Neural cell (in vitro differentiated cells): ENCODE results near the gene GDA. TPM values are rescaled to one million over a fixed set of nuclear protein-coding genes. Genes with fewer than 3 reads are reported as not detected.

Experiments
- H2AFZ ChIP-seq: fragments of 200-600, 300-800 bp; sonication (generic), shearing (Covaris generic); 2 replicates; pipeline ENCODE4 v1.6.0; 2014; ENCODE audit warnings: low read depth, mild to moderate bottlenecking, antibody characterized with exemption, low read length, moderate library complexity
- H3F3A ChIP-seq: fragments of 200-600 bp; shearing (Covaris generic); 2 replicates; pipeline ENCODE4 v1.6.1; 2016; ENCODE audit warnings: mild to moderate bottlenecking, moderate library complexity, mixed read lengths, antibody characterized with exemption, low read length; ENCODE audit not compliant: insufficient read depth, poor library complexity, severe bottlenecking
- H3K27ac ChIP-seq: fragments of 200-600, 300-800 bp; sonication (generic), shearing (Covaris generic); 2 replicates; pipeline ENCODE4 v1.5.1; 2014; ENCODE audit warnings: mild to moderate bottlenecking, low read length, moderate library complexity
- H3K27me3 ChIP-seq: fragments of 300-800, 200-600 bp; sonication (generic), shearing (Covaris generic); 2 replicates; pipeline ENCODE4 v1.6.0; 2014; ENCODE audit warnings: mild to moderate bottlenecking, low read depth, low read length, moderate library complexity; ENCODE audit not compliant: insufficient read depth
- H3K36me3 ChIP-seq: fragments of 300-800, 200-600 bp; sonication (generic), shearing (Covaris generic); 2 replicates; pipeline ENCODE4 v1.5.1; 2014; ENCODE audit warnings: mild to moderate bottlenecking, antibody characterized with exemption, low read length, moderate library complexity; ENCODE audit not compliant: insufficient read depth
- H3K4me2 ChIP-seq: fragments of 300-800, 200-600 bp; sonication (generic), shearing (Covaris generic); 2 replicates; pipeline ENCODE4 v1.6.0; 2014; ENCODE audit warnings: mild to moderate bottlenecking, low read length
- H3K4me3 ChIP-seq: fragments of 300-800, 200-600 bp; sonication (generic), shearing (Covaris generic); 2 replicates; pipeline ENCODE4 v1.5.1; 2014; ENCODE audit warnings: mild to moderate bottlenecking, low read length, moderate library complexity
- H3K79me2 ChIP-seq: fragments of 200-600 bp; shearing (Covaris generic); replicated peaks from 2 replicates; pipeline ENCODE4 v1.6.0; 2014; ENCODE audit warnings: mild to moderate bottlenecking, low read length, moderate library complexity; ENCODE audit not compliant: insufficient read depth
- H3K9ac ChIP-seq: fragments of 300-800, 200-600 bp; sonication (generic), shearing (Covaris generic); 2 replicates; pipeline ENCODE4 v1.6.1; 2016; ENCODE audit warnings: mild to moderate bottlenecking, low read length, mixed read lengths
- H3K9me2 ChIP-seq: fragments of 200-600 bp; shearing (Covaris generic); 2 replicates; pipeline ENCODE4 v1.6.1; 2016; ENCODE audit warnings: mild to moderate bottlenecking, low read length, mixed read lengths; ENCODE audit not compliant: insufficient read depth
- H3K9me3 ChIP-seq: fragments of 200-600, 300-800 bp; sonication (generic), shearing (Covaris generic); 2 replicates; pipeline ENCODE4 v1.6.1; 2016; ENCODE audit warnings: mild to moderate bottlenecking, mixed run types, low read length, moderate library complexity, mixed read lengths
- H4K20me1 ChIP-seq: fragments of 200-600 bp; shearing (Covaris generic); 2 replicates; pipeline ENCODE4 v1.6.1; 2016; ENCODE audit warnings: mild to moderate bottlenecking, mixed run types; ENCODE audit not compliant: insufficient read depth
- CTCF ChIP-seq: fragments of 450-650 bp; IDR thresholded peaks from 2 replicates; pipeline ENCODE4 v1.5.1; 2014; ENCODE audit warnings: antibody characterized with exemption, mild to moderate bottlenecking, moderate library complexity; ENCODE audit not compliant: poor library complexity, severe bottlenecking
- EP300 ChIP-seq: fragments of 450-650 bp; conservative IDR thresholded peaks from 2 replicates; pipeline ENCODE4 v1.6.1; 2014; ENCODE audit warnings: antibody characterized with exemption, mild to moderate bottlenecking, moderate library complexity; ENCODE audit not compliant: poor library complexity, severe bottlenecking
- EZH2 ChIP-seq: fragments of 200-600, 300-800 bp; shearing (Covaris generic), sonication (generic); IDR thresholded peaks from 2 replicates; pipeline ENCODE4 v1.6.1; 2014; ENCODE audit warnings: antibody characterized with exemption, low read length, borderline replicate concordance, mild to moderate bottlenecking; ENCODE audit not compliant: insufficient read depth, poor library complexity, severe bottlenecking
- MXI1 ChIP-seq: fragments of 450-650 bp; conservative IDR thresholded peaks from 2 replicates; pipeline ENCODE4 v1.6.1; 2014; ENCODE audit warnings: antibody characterized with exemption, mild to moderate bottlenecking; ENCODE audit not compliant: poor library complexity, severe bottlenecking
- POLR2AphosphoS5 ChIP-seq: IDR thresholded peaks from 2 replicates; pipeline ENCODE4 v1.6.1; 2012
- RAD21 ChIP-seq: fragments of 450-650 bp; conservative IDR thresholded peaks from 2 replicates; pipeline ENCODE4 v1.6.1; 2014; ENCODE audit warnings: antibody characterized with exemption, mild to moderate bottlenecking, moderate library complexity
- SMC3 ChIP-seq: fragments of 450-650 bp; conservative IDR thresholded peaks from 2 replicates; pipeline ENCODE4 v1.6.1; 2014; ENCODE audit warnings: antibody characterized with exemption, mild to moderate bottlenecking, moderate library complexity; ENCODE audit not compliant: poor library complexity
- TAF1 ChIP-seq: IDR thresholded peaks from 2 replicates; pipeline ENCODE4 v1.6.1; 2012; ENCODE audit warnings: low read depth
- polyA plus RNA-seq: library from polyadenylated mRNA; depleted of rRNA; stranded (reverse); fragments of >200 nt; gene quantifications from 2 replicates; pipeline ENCODE4 v1.2.3, GENCODE V29; 2014
- TF ChIP-seq, protein P1 (sequence below): IDR thresholded peaks from 2 replicates; pipeline ENCODE4 v1.6.1; 2012; ENCODE audit warnings: borderline replicate concordance

The GDA gene
- polyA plus RNA-seq, 1 donor from 2014 or later = 0.26 TPM

DNA sequence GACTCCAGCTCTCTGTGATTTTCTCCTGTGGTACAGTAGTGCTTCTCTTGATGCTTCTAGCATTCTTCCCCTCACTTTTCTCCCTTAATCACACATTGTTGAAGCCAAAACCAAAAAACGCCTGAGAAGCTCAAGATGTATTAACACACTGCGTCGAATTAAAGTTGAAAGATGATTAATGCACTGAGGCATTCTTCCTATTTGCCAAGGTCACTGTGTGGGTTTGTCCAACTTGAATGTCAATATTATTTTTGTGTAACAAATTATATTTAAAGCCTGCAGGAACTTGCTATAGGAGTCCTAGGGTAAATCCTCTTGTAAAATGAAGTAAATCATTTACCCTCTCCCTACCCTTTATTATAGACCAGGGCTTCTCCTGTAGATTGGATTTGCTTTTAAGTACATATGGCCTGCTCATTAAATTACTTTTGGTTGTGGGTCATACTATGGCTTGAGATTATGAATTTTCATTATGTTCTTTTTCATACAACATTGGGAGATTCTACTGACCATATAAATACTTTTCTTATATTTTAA is 68.1 kb downstream of the GDA start:
- TF ChIP-seq EP300 (no peak), TAF1 (no peak), POLR2AphosphoS5 (no peak), RAD21 (no peak), SMC3 (no peak), MXI1 (no peak), CTCF (no peak), EZH2 (no peak)
- TF ChIP-seq, protein P1, sequence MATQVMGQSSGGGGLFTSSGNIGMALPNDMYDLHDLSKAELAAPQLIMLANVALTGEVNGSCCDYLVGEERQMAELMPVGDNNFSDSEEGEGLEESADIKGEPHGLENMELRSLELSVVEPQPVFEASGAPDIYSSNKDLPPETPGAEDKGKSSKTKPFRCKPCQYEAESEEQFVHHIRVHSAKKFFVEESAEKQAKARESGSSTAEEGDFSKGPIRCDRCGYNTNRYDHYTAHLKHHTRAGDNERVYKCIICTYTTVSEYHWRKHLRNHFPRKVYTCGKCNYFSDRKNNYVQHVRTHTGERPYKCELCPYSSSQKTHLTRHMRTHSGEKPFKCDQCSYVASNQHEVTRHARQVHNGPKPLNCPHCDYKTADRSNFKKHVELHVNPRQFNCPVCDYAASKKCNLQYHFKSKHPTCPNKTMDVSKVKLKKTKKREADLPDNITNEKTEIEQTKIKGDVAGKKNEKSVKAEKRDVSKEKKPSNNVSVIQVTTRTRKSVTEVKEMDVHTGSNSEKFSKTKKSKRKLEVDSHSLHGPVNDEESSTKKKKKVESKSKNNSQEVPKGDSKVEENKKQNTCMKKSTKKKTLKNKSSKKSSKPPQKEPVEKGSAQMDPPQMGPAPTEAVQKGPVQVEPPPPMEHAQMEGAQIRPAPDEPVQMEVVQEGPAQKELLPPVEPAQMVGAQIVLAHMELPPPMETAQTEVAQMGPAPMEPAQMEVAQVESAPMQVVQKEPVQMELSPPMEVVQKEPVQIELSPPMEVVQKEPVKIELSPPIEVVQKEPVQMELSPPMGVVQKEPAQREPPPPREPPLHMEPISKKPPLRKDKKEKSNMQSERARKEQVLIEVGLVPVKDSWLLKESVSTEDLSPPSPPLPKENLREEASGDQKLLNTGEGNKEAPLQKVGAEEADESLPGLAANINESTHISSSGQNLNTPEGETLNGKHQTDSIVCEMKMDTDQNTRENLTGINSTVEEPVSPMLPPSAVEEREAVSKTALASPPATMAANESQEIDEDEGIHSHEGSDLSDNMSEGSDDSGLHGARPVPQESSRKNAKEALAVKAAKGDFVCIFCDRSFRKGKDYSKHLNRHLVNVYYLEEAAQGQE = no peak
- H3K9ac ChIP-seq = no peak overlapping the region
- no peaks in the 10 kb centered on the region for H3F3A ChIP-seq
- no peak overlapping the region for H3K4me2 ChIP-seq
- no peaks in the 10 kb centered on the region for H3K36me3 ChIP-seq
- no peaks in the 10 kb centered on the region for H3K9me2 ChIP-seq
- H3K27me3 ChIP-seq = no peaks in the 10 kb centered on the region
- no peak overlapping the region for H2AFZ ChIP-seq
- no peak overlapping the region for H3K27ac ChIP-seq
- no peak overlapping the region for H3K4me3 ChIP-seq
- H4K20me1 ChIP-seq = no peaks in the 10 kb centered on the region
- no peaks in the 10 kb centered on the region for H3K79me2 ChIP-seq
- H3K9me3 ChIP-seq = no peaks in the 10 kb centered on the region

- Histone ChIP-seq H2AFZ (no peak overlapping the region), H3K79me2 (no peaks in the 10 kb centered on the region), H3K27me3 (no peaks in the 10 kb centered on the region), H3K4me3 (no peak overlapping the region), H3K9ac (no peak overlapping the region), H3K9me3 (no peaks in the 10 kb centered on the region), H3K4me2 (no peak overlapping the region), H3F3A (no peaks in the 10 kb centered on the region), H4K20me1 (no peaks in the 10 kb centered on the region), H3K9me2 (no peaks in the 10 kb centered on the region), H3K36me3 (no peaks in the 10 kb centered on the region), H3K27ac (no peak overlapping the region)
- no peak for TF ChIP-seq EZH2
- no peak for TF ChIP-seq TAF1
- TF ChIP-seq RAD21 = no peak
- no peak for TF ChIP-seq EP300
- no peak for TF ChIP-seq POLR2AphosphoS5
- no peak for TF ChIP-seq SMC3
Measured at GRCh38 chr9:72220589-72220988, 71.3 kb downstream of the GDA start.
